Measurements from ENCODE around the gene DENND5A. TPM values are rescaled to one million over a fixed set of nuclear protein-coding genes. Genes with fewer than 3 reads are reported as not detected.
"Not testable (repeated sequence)": the region's sequence is repeated elsewhere in the genome, so short reads cannot be mapped to it uniquely, and the experiment has no call there.

The DENND5A gene
- total and polyA plus RNA-seq, 4 donors, result 7.9 to 45.8 (median 18.2) TPM

DNA sequence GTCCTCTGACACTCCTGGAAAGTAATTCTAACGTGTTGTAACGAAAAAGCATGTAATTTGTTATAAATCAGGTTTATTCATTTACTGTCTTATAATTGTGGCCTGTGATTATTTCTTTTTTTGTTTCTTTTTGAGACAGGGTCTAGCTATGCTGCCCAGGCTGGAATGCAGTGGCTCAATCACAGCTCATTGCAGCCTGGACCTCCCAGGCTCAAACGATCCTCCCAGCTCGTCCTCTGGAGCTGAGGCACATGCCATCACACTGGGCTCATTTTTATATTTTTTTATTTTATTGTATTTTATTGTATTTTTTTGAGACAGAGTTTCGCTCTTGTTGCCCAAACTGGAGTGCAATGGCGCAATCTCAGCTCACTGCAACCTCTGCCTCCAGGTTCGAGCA, 15.9 kb downstream of the DENND5A start:
- Histone ChIP-seq H3K9ac (ENCODE audit: low read depth in 1 of 2, low read length in 2 of 2) (no peak overlapping the region), H3K36me3 (ENCODE audit: control insufficient read depth in 4 of 4, insufficient read depth in 3 of 4, low read depth in 1 of 4, low read length in 3 of 4) (no peaks in the 10 kb centered on the region), H3K9me3 (ENCODE audit: control insufficient read depth in 4 of 4, low read length in 3 of 4) (no peaks in the 10 kb centered on the region), H3K4me1 (ENCODE audit: control insufficient read depth in 4 of 4, insufficient read depth in 4 of 4, low read length in 3 of 4) (peaks cover 0 to 8% (median 0%) of the 10 kb centered on the region in 4 donors), H3K27ac (ENCODE audit: low read depth in 1 of 2, low read length in 2 of 2) (no peak overlapping the region), H3K27me3 (ENCODE audit: control insufficient read depth in 4 of 4, insufficient read depth in 4 of 4, low read length in 3 of 4) (no peaks in the 10 kb centered on the region), H3K4me3 (ENCODE audit: low read depth in 1 of 3, low read length in 3 of 3) (no peak overlapping the region)
- no peak for DNase-seq (ENCODE audit: low spot score)
- TF ChIP-seq TAF1 (conservative IDR thresholded peaks at IDR 0.05), result no peak
- no peak for TF ChIP-seq YY1 (IDR thresholded peaks at IDR 0.05)
- TF ChIP-seq, protein P1, sequence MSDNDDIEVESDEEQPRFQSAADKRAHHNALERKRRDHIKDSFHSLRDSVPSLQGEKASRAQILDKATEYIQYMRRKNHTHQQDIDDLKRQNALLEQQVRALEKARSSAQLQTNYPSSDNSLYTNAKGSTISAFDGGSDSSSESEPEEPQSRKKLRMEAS (IDR thresholded peaks at IDR 0.05), result no peak
- no peak for TF ChIP-seq JUND (IDR thresholded peaks at IDR 0.05)
- no peak for TF ChIP-seq GABPA (IDR thresholded peaks at IDR 0.05 in 1 of 2, conservative IDR thresholded peaks at IDR 0.05 in 1 of 2)
- 98% methylated on average over 7 of the region's 7 CpGs for WGBS

DNA sequence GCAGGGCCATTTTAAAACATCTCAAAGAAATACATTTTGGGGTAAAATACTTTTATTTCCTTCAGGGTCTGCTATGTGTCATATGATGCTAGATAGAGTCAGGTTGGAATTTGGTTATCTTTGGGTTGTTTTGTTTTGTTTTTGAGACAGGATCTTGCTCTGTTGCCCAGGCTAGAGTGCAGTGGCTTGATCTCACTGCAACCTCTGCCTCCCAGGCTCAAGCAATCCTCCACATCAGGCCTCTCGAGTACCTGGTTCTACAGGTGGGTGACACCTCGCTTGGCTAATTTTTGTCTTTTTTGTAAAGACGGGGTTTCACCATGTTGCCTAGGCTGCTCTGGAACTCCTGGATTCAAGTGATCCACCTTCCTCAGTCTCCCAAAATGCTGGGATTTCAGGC, 17.3 kb downstream of the DENND5A start:
- Histone ChIP-seq H3K4me3 (ENCODE audit: low read depth in 1 of 3, low read length in 3 of 3) (no peak overlapping the region), H3K9ac (ENCODE audit: low read depth in 1 of 2, low read length in 2 of 2) (no peak overlapping the region), H3K27ac (ENCODE audit: low read depth in 1 of 2, low read length in 2 of 2) (no peak overlapping the region), H3K4me1 (ENCODE audit: control insufficient read depth in 4 of 4, insufficient read depth in 4 of 4, low read length in 3 of 4) (peaks cover 0 to 8% (median 0%) of the 10 kb centered on the region in 4 donors), H3K36me3 (ENCODE audit: control insufficient read depth in 4 of 4, insufficient read depth in 3 of 4, low read depth in 1 of 4, low read length in 3 of 4) (no peaks in the 10 kb centered on the region), H3K9me3 (ENCODE audit: control insufficient read depth in 4 of 4, low read length in 3 of 4) (no peaks in the 10 kb centered on the region), H3K27me3 (ENCODE audit: control insufficient read depth in 4 of 4, insufficient read depth in 4 of 4, low read length in 3 of 4) (no peaks in the 10 kb centered on the region)
- TF ChIP-seq GABPA (IDR thresholded peaks at IDR 0.05 in 1 of 2, conservative IDR thresholded peaks at IDR 0.05 in 1 of 2), result no peak
- TF ChIP-seq, protein P2, sequence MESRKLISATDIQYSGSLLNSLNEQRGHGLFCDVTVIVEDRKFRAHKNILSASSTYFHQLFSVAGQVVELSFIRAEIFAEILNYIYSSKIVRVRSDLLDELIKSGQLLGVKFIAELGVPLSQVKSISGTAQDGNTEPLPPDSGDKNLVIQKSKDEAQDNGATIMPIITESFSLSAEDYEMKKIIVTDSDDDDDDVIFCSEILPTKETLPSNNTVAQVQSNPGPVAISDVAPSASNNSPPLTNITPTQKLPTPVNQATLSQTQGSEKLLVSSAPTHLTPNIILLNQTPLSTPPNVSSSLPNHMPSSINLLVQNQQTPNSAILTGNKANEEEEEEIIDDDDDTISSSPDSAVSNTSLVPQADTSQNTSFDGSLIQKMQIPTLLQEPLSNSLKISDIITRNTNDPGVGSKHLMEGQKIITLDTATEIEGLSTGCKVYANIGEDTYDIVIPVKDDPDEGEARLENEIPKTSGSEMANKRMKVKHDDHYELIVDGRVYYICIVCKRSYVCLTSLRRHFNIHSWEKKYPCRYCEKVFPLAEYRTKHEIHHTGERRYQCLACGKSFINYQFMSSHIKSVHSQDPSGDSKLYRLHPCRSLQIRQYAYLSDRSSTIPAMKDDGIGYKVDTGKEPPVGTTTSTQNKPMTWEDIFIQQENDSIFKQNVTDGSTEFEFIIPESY (IDR thresholded peaks at IDR 0.05), result no peak
- TF ChIP-seq YY1 (IDR thresholded peaks at IDR 0.05), result no peak
- no peak for TF ChIP-seq NR2F2 (IDR thresholded peaks at IDR 0.05)
- no peak for TF ChIP-seq EGR1 (IDR thresholded peaks at IDR 0.05; ENCODE audit: low read depth in 2 of 2)
- 98% methylated on average over 3 of the region's 3 CpGs for WGBS
- no peak for DNase-seq (ENCODE audit: low spot score)

DNA sequence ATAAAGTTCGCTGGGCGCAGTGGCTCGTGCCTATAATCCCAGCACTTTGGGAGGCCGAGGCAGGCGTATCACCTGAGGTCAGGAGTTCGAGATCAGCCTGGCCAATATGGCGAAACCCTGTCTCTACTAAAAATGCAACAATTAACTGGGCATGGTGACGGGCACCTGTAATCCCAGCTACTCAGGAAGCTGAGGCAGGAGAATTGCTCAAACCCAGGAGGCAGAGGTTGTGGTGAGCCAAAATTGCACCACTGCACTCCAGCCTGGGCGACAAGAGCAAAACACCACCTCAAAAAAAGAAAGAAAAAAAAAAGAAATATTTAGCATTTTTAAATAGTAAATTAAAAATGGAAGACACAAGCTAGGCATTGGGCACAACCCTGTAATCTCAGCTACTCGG, 28.9 kb downstream of the DENND5A start:
- H3K4me1 ChIP-seq (ENCODE audit: control insufficient read depth in 4 of 4, insufficient read depth in 4 of 4, low read length in 3 of 4); H3K9ac ChIP-seq (ENCODE audit: low read depth in 1 of 2, low read length in 2 of 2); H3K27ac ChIP-seq (ENCODE audit: low read depth in 1 of 2, low read length in 2 of 2); DNase-seq (ENCODE audit: low spot score); H3K36me3 ChIP-seq (ENCODE audit: control insufficient read depth in 4 of 4, insufficient read depth in 3 of 4, low read depth in 1 of 4, low read length in 3 of 4); H3K27me3 ChIP-seq (ENCODE audit: control insufficient read depth in 4 of 4, insufficient read depth in 4 of 4, low read length in 3 of 4); H3K9me3 ChIP-seq (ENCODE audit: control insufficient read depth in 4 of 4, low read length in 3 of 4); H3K4me3 ChIP-seq (ENCODE audit: low read depth in 1 of 3, low read length in 3 of 3): not testable (repeated sequence)
- WGBS, result 95% methylated on average over 10 of the region's 10 CpGs

DNA sequence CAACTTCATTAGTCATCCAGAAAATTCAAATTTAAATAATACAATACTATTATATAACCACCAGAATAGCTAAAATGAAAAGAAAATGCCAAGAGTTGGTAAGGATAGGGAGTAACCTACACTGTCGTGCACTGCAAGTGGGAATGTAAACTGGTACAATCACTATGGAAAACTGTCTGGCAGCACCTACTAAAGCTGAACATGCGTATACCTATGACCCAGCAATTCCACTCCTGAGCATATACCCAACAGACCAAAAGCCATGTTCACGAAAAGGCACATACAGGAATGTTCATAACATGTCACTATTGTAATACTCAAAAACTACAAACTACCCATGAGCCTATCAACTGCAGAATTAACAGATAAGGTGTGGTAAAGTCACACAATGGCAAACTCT, 32.7 kb downstream of the DENND5A start:
- H3K27me3 ChIP-seq (ENCODE audit: control insufficient read depth in 4 of 4, insufficient read depth in 4 of 4, low read length in 3 of 4), result no peaks in the 10 kb centered on the region
- TF ChIP-seq, protein P1 (IDR thresholded peaks at IDR 0.05), result no peak
- TF ChIP-seq YY1 (IDR thresholded peaks at IDR 0.05) (no peak), HNF4A (conservative IDR thresholded peaks at IDR 0.05) (no peak), EGR1 (IDR thresholded peaks at IDR 0.05; ENCODE audit: low read depth in 2 of 2) (no peak), GABPA (IDR thresholded peaks at IDR 0.05 in 1 of 2, conservative IDR thresholded peaks at IDR 0.05 in 1 of 2) (no peak), HNF4G (IDR thresholded peaks at IDR 0.05) (no peak), SP1 (IDR thresholded peaks at IDR 0.05) (no peak), RXRA (IDR thresholded peaks at IDR 0.05) (no peak), JUND (IDR thresholded peaks at IDR 0.05) (no peak)
- TF ChIP-seq, protein P3, sequence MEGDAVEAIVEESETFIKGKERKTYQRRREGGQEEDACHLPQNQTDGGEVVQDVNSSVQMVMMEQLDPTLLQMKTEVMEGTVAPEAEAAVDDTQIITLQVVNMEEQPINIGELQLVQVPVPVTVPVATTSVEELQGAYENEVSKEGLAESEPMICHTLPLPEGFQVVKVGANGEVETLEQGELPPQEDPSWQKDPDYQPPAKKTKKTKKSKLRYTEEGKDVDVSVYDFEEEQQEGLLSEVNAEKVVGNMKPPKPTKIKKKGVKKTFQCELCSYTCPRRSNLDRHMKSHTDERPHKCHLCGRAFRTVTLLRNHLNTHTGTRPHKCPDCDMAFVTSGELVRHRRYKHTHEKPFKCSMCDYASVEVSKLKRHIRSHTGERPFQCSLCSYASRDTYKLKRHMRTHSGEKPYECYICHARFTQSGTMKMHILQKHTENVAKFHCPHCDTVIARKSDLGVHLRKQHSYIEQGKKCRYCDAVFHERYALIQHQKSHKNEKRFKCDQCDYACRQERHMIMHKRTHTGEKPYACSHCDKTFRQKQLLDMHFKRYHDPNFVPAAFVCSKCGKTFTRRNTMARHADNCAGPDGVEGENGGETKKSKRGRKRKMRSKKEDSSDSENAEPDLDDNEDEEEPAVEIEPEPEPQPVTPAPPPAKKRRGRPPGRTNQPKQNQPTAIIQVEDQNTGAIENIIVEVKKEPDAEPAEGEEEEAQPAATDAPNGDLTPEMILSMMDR (IDR thresholded peaks at IDR 0.05; ENCODE audit: low read depth, low read length, missing input control), result no peak
- no peaks in the 10 kb centered on the region for H3K36me3 ChIP-seq (ENCODE audit: control insufficient read depth in 4 of 4, insufficient read depth in 3 of 4, low read depth in 1 of 4, low read length in 3 of 4)
- no peak for DNase-seq (ENCODE audit: low spot score)
- H3K4me1 ChIP-seq (ENCODE audit: control insufficient read depth in 4 of 4, insufficient read depth in 4 of 4, low read length in 3 of 4), result peaks cover 0 to 18% (median 7%) of the 10 kb centered on the region in 4 donors
- H3K9me3 ChIP-seq (ENCODE audit: control insufficient read depth in 4 of 4, low read length in 3 of 4), result no peaks in the 10 kb centered on the region
- WGBS, result 90% methylated on average over 3 of the region's 3 CpGs
- no peak overlapping the region for H3K4me3 ChIP-seq (ENCODE audit: low read depth in 1 of 3, low read length in 3 of 3)
- H3K9ac ChIP-seq (ENCODE audit: low read depth in 1 of 2, low read length in 2 of 2), result no peak overlapping the region
- no peak overlapping the region for H3K27ac ChIP-seq (ENCODE audit: low read depth in 1 of 2, low read length in 2 of 2)

All from liver (tissue), 9 donors.